CD4-positive, alpha-beta T cell treated with Interleukin-6 at 100 ng/mL for 8 hours (primary cell): Measurements from ENCODE around the gene TIGD4.
A peak's percentile ranks its signal among the peaks of the same experiment; 100 is the strongest.

Source experiments
- DNase-seq: peaks from one replicate; pipeline ENCODE4 v3.0.0-alpha.2; 2020; ENCODE audit warnings: mixed read lengths, low spot score

TIGD4 gene

GRCh38 chr4:152779513-152780266, at the start of gene TIGD4, which contains the start of gene ARFIP1:
TSS of gene TIGD4 (minus strand) at chr4:152779730. CDS start at chr4:152771004, 8,726 bp downstream.
TSS of gene ARFIP1 (plus strand) at chr4:152779954. CDS start at chr4:152829634, 49,680 bp downstream.
- DNase-seq: peak; percentile 92

GRCh38 chr4:152828122-152828521, 48.6 kb upstream of the TIGD4 start:
- no peak for DNase-seq

GRCh38 chr4:152825336-152825735, 45.8 kb upstream of the TIGD4 start:
- DNase-seq: no peak

GRCh38 chr4:152824561-152824960, 45.0 kb upstream of the TIGD4 start:
- no peak for DNase-seq

- no peak for DNase-seq
Observed at GRCh38 chr4:152822323-152822722, 42.8 kb upstream of the TIGD4 start.

- DNase-seq: no peak
Observed at GRCh38 chr4:152820073-152820472, 40.5 kb upstream of the TIGD4 start.

- no peak for DNase-seq
Observed at GRCh38 chr4:152819026-152819645, 39.6 kb upstream of the TIGD4 start.

- DNase-seq: no peak
Observed at GRCh38 chr4:152817331-152817730, 37.8 kb upstream of the TIGD4 start.

- no peak for DNase-seq
Observed at GRCh38 chr4:152815078-152815477, 35.5 kb upstream of the TIGD4 start.

- DNase-seq: no peak
Observed at GRCh38 chr4:152810715-152811287, 31.3 kb upstream of the TIGD4 start.

GRCh38 chr4:152808670-152809069, 29.1 kb upstream of the TIGD4 start:
- no peak for DNase-seq

- DNase-seq: peak; percentile 3
Observed at GRCh38 chr4:152807294-152807829, 27.8 kb upstream of the TIGD4 start.

- no peak for DNase-seq
Observed at GRCh38 chr4:152806501-152807125, 27.1 kb upstream of the TIGD4 start.

- DNase-seq: no peak
Observed at GRCh38 chr4:152805818-152806217, 26.3 kb upstream of the TIGD4 start.

- DNase-seq: no peak
Observed at GRCh38 chr4:152805071-152805650, 25.6 kb upstream of the TIGD4 start.

- no peak for DNase-seq
Observed at GRCh38 chr4:152803541-152803940, 24.0 kb upstream of the TIGD4 start.

- no peak for DNase-seq
Observed at GRCh38 chr4:152795891-152796290, 16.4 kb upstream of the TIGD4 start.

GRCh38 chr4:152786627-152787026, 7.1 kb upstream of the TIGD4 start:
- DNase-seq: no peak

- no peak for DNase-seq
Observed at GRCh38 chr4:152785639-152786615, 6.4 kb upstream of the TIGD4 start.

GRCh38 chr4:152784490-152785350, 5.2 kb upstream of the TIGD4 start:
- no peak for DNase-seq
